Mesendoderm (in vitro differentiated cells): ENCODE data around the gene THBS1.

ENCODE experiments used
- DNase-seq: peaks from one replicate; pipeline ENCODE4 v3.0.0; 2013
- H2AK5ac ChIP-seq: 2 replicates; pipeline ENCODE4 v1.6.1; 2013; ENCODE audit warnings: low read length, inconsistent platforms
- H2BK120ac ChIP-seq: 2 replicates; pipeline ENCODE4 v1.6.1; 2013; ENCODE audit warnings: low read depth, mild to moderate bottlenecking, low read length, moderate library complexity, mixed read lengths
- H2BK15ac ChIP-seq: replicated peaks from 2 replicates; pipeline ENCODE4 v1.6.1; 2013; ENCODE audit warnings: low read depth, mild to moderate bottlenecking, moderate library complexity
- H2BK5ac ChIP-seq: 2 replicates; pipeline ENCODE4 v1.6.1; 2013; ENCODE audit warnings: low read length, inconsistent platforms
- H3K18ac ChIP-seq: 2 replicates; pipeline ENCODE4 v1.6.1; 2013; ENCODE audit warnings: mild to moderate bottlenecking, low read length, mixed read lengths
- H3K23ac ChIP-seq: one replicate; pipeline ENCODE4 v1.6.1; 2013; ENCODE audit warnings: low read length
- H3K27ac ChIP-seq: 2 replicates; pipeline ENCODE4 v1.5.1; 2013; ENCODE audit warnings: low read depth, mild to moderate bottlenecking, inconsistent platforms, low read length, moderate library complexity
- H3K27me3 ChIP-seq: 2 replicates; pipeline ENCODE4 v1.6.1; 2013; ENCODE audit warnings: low read length, control low read depth, mild to moderate bottlenecking, inconsistent platforms; ENCODE audit not compliant: insufficient read depth, poor library complexity
- H3K36me3 ChIP-seq: 2 replicates; pipeline ENCODE4 v1.6.1; 2013; ENCODE audit warnings: low read length, inconsistent platforms; ENCODE audit not compliant: control insufficient read depth, insufficient read depth
- H3K4ac ChIP-seq: one replicate; pipeline ENCODE4 v1.6.1; 2013; ENCODE audit warnings: low read depth, mild to moderate bottlenecking, low read length, moderate library complexity
- H3K4me1 ChIP-seq: 2 replicates; pipeline ENCODE4 v1.6.1; 2013; ENCODE audit warnings: low read depth, low read length, inconsistent platforms; ENCODE audit not compliant: control insufficient read depth
- H3K4me2 ChIP-seq: 2 replicates; pipeline ENCODE4 v1.6.1; 2013; ENCODE audit warnings: low read length
- H3K4me3 ChIP-seq: 2 replicates; pipeline ENCODE4 v1.5.1; 2013; ENCODE audit warnings: mild to moderate bottlenecking, low read length
- H3K56ac ChIP-seq: one replicate; pipeline ENCODE4 v1.6.1; 2013; ENCODE audit warnings: low read length
- H3K79me1 ChIP-seq: 2 replicates; pipeline ENCODE4 v1.6.1; 2013; ENCODE audit warnings: low read length, inconsistent platforms
- H3K79me2 ChIP-seq: 2 replicates; pipeline ENCODE4 v1.6.1; 2013; ENCODE audit warnings: mild to moderate bottlenecking, low read length; ENCODE audit not compliant: control insufficient read depth, insufficient read depth
- H3K9ac ChIP-seq: 2 replicates; pipeline ENCODE4 v1.6.1; 2013; ENCODE audit warnings: low read length, inconsistent platforms
- H4K5ac ChIP-seq: one replicate; pipeline ENCODE4 v1.6.1; 2013; ENCODE audit warnings: low read length
- H4K8ac ChIP-seq: one replicate; pipeline ENCODE4 v1.6.1; 2013; ENCODE audit warnings: low read depth, mild to moderate bottlenecking, control low read depth, low read length, moderate library complexity
- WGBS: extraction: QIAGEN DNeasy Blood & Tissue Kit; methylation state at CpG from one replicate; pipeline ENCODE4 v1.1.7; 2013; ENCODE audit warnings: low lambda C conversion rate, missing lambda C conversion rate; ENCODE audit not compliant: insufficient coverage; ENCODE audit errors: extremely low coverage; 5-methylcytosine and 5-hydroxymethylcytosine counted together

Gene THBS1

DNA sequence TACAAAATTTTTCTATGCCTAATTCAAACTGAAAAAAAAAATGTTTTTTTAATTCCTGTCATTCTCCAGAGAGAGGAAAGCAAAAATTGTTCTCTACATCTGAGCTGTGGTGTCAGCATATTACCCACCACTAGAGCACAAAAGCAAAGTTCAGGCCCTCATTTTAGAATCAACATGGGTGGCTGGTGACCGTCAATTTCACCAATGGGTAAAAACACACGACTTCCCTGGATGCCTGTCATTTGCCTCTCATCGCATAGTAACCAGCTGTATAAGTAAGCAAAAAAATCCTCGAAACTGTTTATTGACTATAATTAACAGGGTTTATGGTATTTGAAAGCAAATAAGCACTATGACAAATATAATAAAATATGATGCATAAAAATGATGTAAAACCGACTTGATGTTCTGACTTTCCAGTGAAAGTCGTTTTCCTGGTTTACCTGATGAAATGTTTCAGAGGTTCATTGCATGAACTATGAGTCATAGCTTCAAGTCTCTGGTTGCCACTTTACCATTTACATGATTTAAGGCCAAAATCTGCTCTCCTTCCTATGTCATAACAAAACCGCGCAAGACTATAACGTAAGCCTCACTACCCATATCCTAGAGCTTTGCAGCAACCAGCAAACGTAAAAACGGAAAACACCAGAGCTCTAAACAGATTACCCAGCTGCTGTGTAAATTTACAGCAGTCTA lies 60.5 kb downstream of the THBS1 start:
- no peak overlapping the region for H2BK5ac ChIP-seq
- H3K4me3 ChIP-seq: no peak overlapping the region
- no peaks in the 10 kb centered on the region for H3K27me3 ChIP-seq
- no peak overlapping the region for H3K4ac ChIP-seq
- no peak for DNase-seq
- WGBS: no CpG with 5 or more reads among the region's 11 CpGs
- H3K56ac ChIP-seq: no peak overlapping the region
- no peak overlapping the region for H2BK120ac ChIP-seq
- H3K4me1 ChIP-seq: no peaks in the 10 kb centered on the region
- H3K36me3 ChIP-seq: no peaks in the 10 kb centered on the region
- no peak overlapping the region for H3K4me2 ChIP-seq
- H3K27ac ChIP-seq: no peak overlapping the region
- no peak overlapping the region for H3K9ac ChIP-seq
- no peak overlapping the region for H4K8ac ChIP-seq
- H3K23ac ChIP-seq: no peak overlapping the region
- H3K79me1 ChIP-seq: no peaks in the 10 kb centered on the region
- no peaks in the 10 kb centered on the region for H3K79me2 ChIP-seq
- H2AK5ac ChIP-seq: no peak overlapping the region
- H2BK15ac ChIP-seq: no peak overlapping the region
- no peak overlapping the region for H4K5ac ChIP-seq
- H3K18ac ChIP-seq: no peak overlapping the region

DNA sequence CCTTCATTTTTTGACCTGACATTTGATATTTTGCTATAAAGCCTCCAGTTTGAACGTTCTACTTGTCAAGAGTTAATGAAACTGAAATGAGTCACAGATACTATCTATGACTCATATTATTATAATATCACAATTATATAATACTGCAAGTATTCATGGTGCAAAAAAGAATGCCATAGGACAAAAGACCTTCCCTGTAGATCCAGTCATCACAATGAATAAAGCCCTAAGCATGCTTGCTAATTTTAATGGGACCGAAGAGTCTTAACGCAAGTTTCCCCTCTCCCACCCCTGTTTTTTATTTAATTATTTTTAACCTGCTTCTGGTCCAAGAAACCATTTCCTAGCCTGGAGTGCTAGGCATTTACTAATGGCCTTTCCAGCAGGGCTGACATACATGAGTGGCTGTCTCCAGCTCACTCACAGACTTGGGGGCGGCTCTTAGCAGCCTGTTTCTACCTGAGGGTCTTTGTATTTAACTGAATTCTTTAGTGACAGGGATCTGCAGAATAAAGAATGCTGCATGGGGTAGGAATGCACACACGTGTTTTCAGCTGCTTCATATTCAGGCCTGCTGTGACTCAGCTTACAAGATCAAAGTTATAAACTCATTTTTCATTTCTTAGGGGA lies 61.2 kb downstream of the THBS1 start:
- Histone ChIP-seq H4K5ac (no peak overlapping the region), H3K79me2 (no peaks in the 10 kb centered on the region), H3K23ac (no peak overlapping the region), H3K4ac (no peak overlapping the region), H2BK5ac (no peak overlapping the region), H3K27me3 (no peaks in the 10 kb centered on the region), H4K8ac (no peak overlapping the region), H2BK15ac (no peak overlapping the region), H3K27ac (no peak overlapping the region), H3K4me3 (no peak overlapping the region), H3K56ac (no peak overlapping the region), H3K36me3 (no peaks in the 10 kb centered on the region), H3K4me1 (no peaks in the 10 kb centered on the region), H2AK5ac (no peak overlapping the region), H3K4me2 (no peak overlapping the region), H3K79me1 (no peaks in the 10 kb centered on the region), H3K9ac (no peak overlapping the region), H2BK120ac (no peak overlapping the region), H3K18ac (no peak overlapping the region)
- peak; percentile 45 for DNase-seq
- no CpG with 5 or more reads among the region's 5 CpGs for WGBS

DNA sequence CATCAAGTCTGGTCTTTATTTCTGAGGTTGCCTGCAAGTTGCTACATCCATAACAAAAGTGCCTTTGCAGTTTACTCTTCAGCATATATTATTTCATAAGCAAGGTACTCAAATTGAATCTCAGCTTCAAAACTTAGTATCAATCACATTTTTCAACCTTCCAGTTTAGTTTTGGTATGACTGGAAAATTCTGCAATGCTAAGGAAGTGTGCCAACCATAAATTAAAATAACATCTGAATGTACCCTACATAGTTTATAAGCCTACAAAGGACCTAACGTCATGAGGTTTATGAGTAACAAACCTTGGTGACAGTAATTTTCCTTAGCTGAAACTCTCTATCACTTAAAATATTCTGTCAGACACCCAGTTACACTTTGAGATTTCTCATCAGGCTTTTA lies 62.8 kb downstream of the THBS1 start:
- Histone ChIP-seq H3K4me3 (no peak overlapping the region), H2BK15ac (no peak overlapping the region), H3K4me2 (no peak overlapping the region), H3K18ac (no peak overlapping the region), H4K5ac (no peak overlapping the region), H3K23ac (no peak overlapping the region), H3K9ac (no peak overlapping the region), H2BK120ac (no peak overlapping the region), H3K4me1 (no peaks in the 10 kb centered on the region), H3K56ac (no peak overlapping the region), H2AK5ac (no peak overlapping the region), H3K4ac (no peak overlapping the region), H4K8ac (no peak overlapping the region), H2BK5ac (no peak overlapping the region), H3K27ac (no peak overlapping the region), H3K79me1 (no peaks in the 10 kb centered on the region), H3K27me3 (no peaks in the 10 kb centered on the region), H3K79me2 (no peaks in the 10 kb centered on the region), H3K36me3 (no peaks in the 10 kb centered on the region)
- no peak for DNase-seq
- no CpG with 5 or more reads among the region's 1 CpG for WGBS

DNA sequence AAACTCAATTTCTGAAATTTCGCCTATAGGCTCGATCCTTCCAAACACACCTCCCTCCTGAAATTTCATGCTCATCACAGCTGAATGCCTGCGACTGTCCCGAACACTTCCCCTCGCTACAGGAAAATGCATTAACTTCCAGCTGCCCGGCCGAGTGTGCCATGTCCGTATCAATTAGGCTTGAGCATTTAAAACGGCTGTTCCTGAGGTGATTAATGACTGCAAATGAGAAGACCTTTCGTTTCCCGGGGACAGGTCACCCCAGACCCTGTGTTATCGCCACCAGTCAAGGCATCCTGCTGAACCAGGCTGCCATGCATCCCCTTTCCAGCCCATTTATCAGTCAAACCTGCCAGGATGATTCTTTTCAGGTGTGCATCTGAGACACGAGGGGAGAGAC lies 63.3 kb downstream of the THBS1 start:
- Histone ChIP-seq H3K27me3 (no peaks in the 10 kb centered on the region), H3K18ac (no peak overlapping the region), H3K23ac (no peak overlapping the region), H4K5ac (no peak overlapping the region), H2BK5ac (no peak overlapping the region), H3K4me1 (no peaks in the 10 kb centered on the region), H2AK5ac (no peak overlapping the region), H3K4me2 (no peak overlapping the region), H4K8ac (no peak overlapping the region), H2BK120ac (no peak overlapping the region), H3K79me1 (no peaks in the 10 kb centered on the region), H3K36me3 (no peaks in the 10 kb centered on the region), H3K4me3 (no peak overlapping the region), H3K4ac (no peak overlapping the region), H3K27ac (no peak overlapping the region), H3K9ac (no peak overlapping the region), H3K56ac (no peak overlapping the region), H2BK15ac (no peak overlapping the region), H3K79me2 (no peaks in the 10 kb centered on the region)
- WGBS: no CpG with 5 or more reads among the region's 13 CpGs
- no peak for DNase-seq

DNA sequence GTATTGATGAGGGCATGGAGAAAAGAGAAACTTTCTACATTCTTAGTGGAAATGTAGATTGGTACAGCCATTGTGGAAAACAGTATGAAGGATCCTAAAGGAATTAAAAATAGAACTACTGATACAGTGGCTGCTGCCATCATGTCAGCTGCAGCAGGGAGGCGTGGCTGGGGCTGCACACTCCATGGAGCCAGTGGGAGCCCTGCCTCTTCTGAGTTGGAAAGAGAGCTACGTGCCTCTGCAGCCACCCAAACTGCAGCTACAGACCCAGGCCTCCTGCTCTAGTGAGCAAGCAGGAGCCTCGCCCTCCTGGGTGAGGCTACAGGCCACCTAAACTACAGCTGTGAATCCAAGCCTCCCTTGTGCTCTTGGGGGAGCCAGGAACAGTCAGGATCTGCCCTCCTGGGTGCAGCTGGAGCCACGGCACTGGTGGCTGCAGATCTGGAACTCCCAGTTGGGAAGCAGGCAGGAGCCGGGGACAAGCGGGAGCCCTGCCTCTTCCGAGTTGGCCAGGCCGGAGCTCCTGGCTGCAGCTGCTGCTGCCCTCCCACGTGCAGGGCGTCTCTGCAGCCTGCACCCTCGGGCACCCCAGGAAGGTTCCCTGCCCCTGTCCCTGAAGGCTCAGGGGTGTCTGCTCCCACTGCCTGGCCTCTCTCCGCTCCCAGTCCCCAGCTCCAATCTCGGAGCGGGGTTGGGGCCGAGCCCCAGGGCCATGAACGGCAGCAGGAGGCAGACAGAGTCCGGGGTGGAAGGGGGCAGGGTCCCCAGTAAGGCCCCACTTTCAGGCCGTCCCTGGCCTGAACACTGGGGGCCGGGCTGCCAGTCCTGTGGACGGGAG lies 64.5 kb downstream of the THBS1 start:
- H3K27ac ChIP-seq: no peak overlapping the region
- no peak overlapping the region for H3K4me3 ChIP-seq
- no peak overlapping the region for H2BK15ac ChIP-seq
- no peak overlapping the region for H4K5ac ChIP-seq
- no peaks in the 10 kb centered on the region for H3K79me1 ChIP-seq
- no peak overlapping the region for H4K8ac ChIP-seq
- no CpG with 5 or more reads among the region's 20 CpGs for WGBS
- H2BK120ac ChIP-seq: no peak overlapping the region
- no peak overlapping the region for H2BK5ac ChIP-seq
- H2AK5ac ChIP-seq: no peak overlapping the region
- H3K4me1 ChIP-seq: no peaks in the 10 kb centered on the region
- DNase-seq: no peak
- H3K27me3 ChIP-seq: no peaks in the 10 kb centered on the region
- no peaks in the 10 kb centered on the region for H3K36me3 ChIP-seq
- no peak overlapping the region for H3K23ac ChIP-seq
- H3K56ac ChIP-seq: no peak overlapping the region
- H3K4me2 ChIP-seq: no peak overlapping the region
- no peak overlapping the region for H3K4ac ChIP-seq
- H3K79me2 ChIP-seq: no peaks in the 10 kb centered on the region
- no peak overlapping the region for H3K9ac ChIP-seq
- H3K18ac ChIP-seq: no peak overlapping the region
